Keratinocyte (primary cell): ENCODE data around the gene DLG2. TPM values are rescaled to one million over a fixed set of nuclear protein-coding genes. Genes with fewer than 3 reads are reported as not detected.

ENCODE experiments used
- DNase-seq: peaks from one replicate; pipeline ENCODE4 v3.0.0-alpha.2; 2011; ENCODE audit warnings: low read depth, missing footprints, low spot score
- FAIRE-seq: peaks from 2 replicates; lab custom pipeline; 2011; peaks lifted over from hg19 to GRCh38; lab: Jason Lieb, UNC
- H2AFZ ChIP-seq: 2 replicates; pipeline ENCODE4 v1.6.0; 2012; ENCODE audit warnings: low read length, control low read depth, inconsistent platforms; ENCODE audit not compliant: control insufficient read depth
- H3K27ac ChIP-seq: 2 replicates; pipeline ENCODE4 v1.5.1; 2011; ENCODE audit warnings: low read length; ENCODE audit not compliant: control insufficient read depth, insufficient read depth
- H3K27me3 ChIP-seq: 3 replicates; pipeline ENCODE4 v1.6.0; 2011; ENCODE audit warnings: low read length; ENCODE audit not compliant: control insufficient read depth, insufficient read depth; ENCODE audit errors: extremely low read depth
- H3K36me3 ChIP-seq, 2 experiments: 2 replicates in 1 of 2; 3 replicates in 1 of 2; pipeline ENCODE4 v1.5.1; 2011; ENCODE audit warnings: low read length in 2 of 2, mild to moderate bottlenecking in 1 of 2; ENCODE audit not compliant: control insufficient read depth in 2 of 2, insufficient read depth in 2 of 2; ENCODE audit errors: extremely low read depth in 1 of 2
- H3K4me1 ChIP-seq: 3 replicates; pipeline ENCODE4 v1.5.1; 2011; ENCODE audit warnings: low read length; ENCODE audit not compliant: control insufficient read depth, insufficient read depth; ENCODE audit errors: extremely low read depth
- H3K4me2 ChIP-seq: 3 replicates; pipeline ENCODE4 v1.6.0; 2011; ENCODE audit warnings: low read depth, low read length; ENCODE audit not compliant: control insufficient read depth, insufficient read depth; ENCODE audit errors: extremely low read depth
- H3K4me3 ChIP-seq, 3 experiments: fragments of 200-600 bp in 1 of 3; sonication (generic) in 1 of 3; 2 replicates in 2 of 3; 3 replicates in 1 of 3; pipeline ENCODE4 v1.5.1; 2011 to 2016; ENCODE audit warnings: low read length in 3 of 3, mild to moderate bottlenecking in 3 of 3, control low read depth in 2 of 3, inconsistent platforms in 1 of 3, low read depth in 1 of 3, mixed read lengths in 1 of 3, mixed run types in 1 of 3, moderate library complexity in 1 of 3; ENCODE audit not compliant: control insufficient read depth in 2 of 3, insufficient read depth in 2 of 3; ENCODE audit errors: extremely low read depth in 1 of 3
- H3K79me2 ChIP-seq: 2 replicates; pipeline ENCODE4 v1.6.0; 2012; ENCODE audit warnings: low read length; ENCODE audit not compliant: control insufficient read depth, insufficient read depth
- H3K9ac ChIP-seq: 3 replicates; pipeline ENCODE4 v1.6.0; 2011; ENCODE audit warnings: low read length; ENCODE audit not compliant: control insufficient read depth, insufficient read depth; ENCODE audit errors: extremely low read depth
- H3K9me1 ChIP-seq: 3 replicates; pipeline ENCODE4 v1.6.0; 2011; ENCODE audit warnings: low read length; ENCODE audit not compliant: control insufficient read depth, insufficient read depth; ENCODE audit errors: extremely low read depth
- H3K9me3 ChIP-seq: 2 replicates; pipeline ENCODE4 v1.5.1; 2012; ENCODE audit warnings: low read depth, low read length; ENCODE audit not compliant: control insufficient read depth
- H4K20me1 ChIP-seq: 3 replicates; pipeline ENCODE4 v1.6.0; 2011; ENCODE audit warnings: low read length; ENCODE audit not compliant: control insufficient read depth, insufficient read depth; ENCODE audit errors: extremely low read depth
- CTCF ChIP-seq, 3 experiments: IDR thresholded peaks in 1 of 3; conservative IDR thresholded peaks in 1 of 3; optimal IDR thresholded peaks in 1 of 3; 2 replicates in 2 of 3; 3 replicates in 1 of 3; pipeline versions ENCODE3 to v1.5.1; 2011; ENCODE audit warnings: low read length in 3 of 3, mild to moderate bottlenecking in 3 of 3, moderate library complexity in 2 of 3, control low read depth in 1 of 3, inconsistent platforms in 1 of 3; ENCODE audit not compliant: insufficient read depth in 2 of 3; ENCODE audit errors: extremely low read depth in 1 of 3
- EZH2 ChIP-seq: IDR thresholded peaks from one replicate; pipeline ENCODE4 v1.6.1; 2012; ENCODE audit warnings: inconsistent platforms, mild to moderate bottlenecking, low read length, moderate library complexity
- dilution Hi-C: fragments of 300-500 bp; cut with MboI; formaldehyde crosslinking; loops from one replicate; pipeline ENCODE4 v1.7.0; 2020; ENCODE audit warnings: low sequenced_read_pairs; ENCODE audit not compliant: extremely low pct_ligation_motif_present
- polyA plus RNA-seq, 5 experiments: library from polyadenylated mRNA; depleted of rRNA in 3 of 5; stranded (reverse) in 3 of 5; stranded (forward) in 1 of 5; unstranded in 1 of 5; fragments of >200 nt; gene quantifications; 1 replicate in 1 of 5; 2 replicates in 3 of 5; 3 replicates in 1 of 5; pipeline versions ENCODE4 v1.2.1 to v1.2.3, GENCODE V29; 2011 to 2012; ENCODE audit warnings: missing spikeins in 2 of 5, low read depth in 1 of 5, low replicate concordance in 1 of 5

DLG2 gene
- polyA plus RNA-seq, 1 donor (not counting 4 experiments of a cell fraction or from before 2014, with no cell fraction given): 0.55 TPM

- Histone ChIP-seq H3K27me3 (no peaks in the 10 kb centered on the region), H3K9me1 (no peaks in the 10 kb centered on the region), H3K4me3 (no peak overlapping the region), H3K9me3 (no peaks in the 10 kb centered on the region), H3K4me1 (no peaks in the 10 kb centered on the region), H3K27ac (no peak overlapping the region), H4K20me1 (no peaks in the 10 kb centered on the region), H3K36me3 (no peaks in the 10 kb centered on the region), H3K4me2 (no peak overlapping the region), H3K79me2 (no peaks in the 10 kb centered on the region), H3K9ac (no peak overlapping the region), H2AFZ (no peak overlapping the region)
- dilution Hi-C loops: no loop called here
- DNase-seq: no peak
- FAIRE-seq: no peak
- TF ChIP-seq CTCF (optimal IDR thresholded peaks at IDR 0.05 in 1 of 3, IDR thresholded peaks at IDR 0.05 in 1 of 3, conservative IDR thresholded peaks at IDR 0.05 in 1 of 3; ENCODE audit: extremely low read depth in 1 of 3, insufficient read depth in 2 of 3, low read length in 3 of 3) (no peak), EZH2 (no peak)
Observed at GRCh38 chr11:84012171-84012826, 1614.8 kb downstream of the DLG2 start.

- dilution Hi-C loops: no loop called here
Observed at GRCh38 chr11:84003181-84003580, 1624.0 kb downstream of the DLG2 start.

More at GRCh38 chr11:84003181-84003580, 1624.0 kb downstream of the DLG2 start:
- Histone ChIP-seq H3K36me3 (no peaks in the 10 kb centered on the region), H3K4me3 (no peak overlapping the region), H3K27ac (no peak overlapping the region), H3K4me2 (no peak overlapping the region), H3K9me3 (no peaks in the 10 kb centered on the region), H3K27me3 (no peaks in the 10 kb centered on the region), H2AFZ (no peak overlapping the region), H3K79me2 (no peaks in the 10 kb centered on the region), H3K4me1 (no peaks in the 10 kb centered on the region), H3K9me1 (no peaks in the 10 kb centered on the region), H3K9ac (no peak overlapping the region), H4K20me1 (no peaks in the 10 kb centered on the region)
- FAIRE-seq (no peak), DNase-seq (no peak)
- TF ChIP-seq EZH2 (no peak), CTCF (optimal IDR thresholded peaks at IDR 0.05 in 1 of 3, IDR thresholded peaks at IDR 0.05 in 1 of 3, conservative IDR thresholded peaks at IDR 0.05 in 1 of 3; ENCODE audit: extremely low read depth in 1 of 3, insufficient read depth in 2 of 3, low read length in 3 of 3) (no peak)
